T47D (cell line): Measurements from ENCODE around the gene ADM.

ENCODE experiments used
- DNase-seq, 2 experiments: peaks; one replicate each; pipeline versions ENCODE4 v3.0.0 to v3.0.0-alpha.2; 2011 to 2012; ENCODE audit warnings: low read depth in 1 of 2, low spot score in 1 of 2
- JUND ChIP-seq: IDR thresholded peaks from 2 replicates; pipeline ENCODE4 v1.6.1; 2012; ENCODE audit warnings: low read depth
- in situ Hi-C: cut with HindIII; loops from 2 replicates; pipeline ENCODE4 v1.10.0; 2016; ENCODE audit warnings: low sequenced_read_pairs, low pct_unique_long_range_greater_than_20kb

The ADM gene

DNA sequence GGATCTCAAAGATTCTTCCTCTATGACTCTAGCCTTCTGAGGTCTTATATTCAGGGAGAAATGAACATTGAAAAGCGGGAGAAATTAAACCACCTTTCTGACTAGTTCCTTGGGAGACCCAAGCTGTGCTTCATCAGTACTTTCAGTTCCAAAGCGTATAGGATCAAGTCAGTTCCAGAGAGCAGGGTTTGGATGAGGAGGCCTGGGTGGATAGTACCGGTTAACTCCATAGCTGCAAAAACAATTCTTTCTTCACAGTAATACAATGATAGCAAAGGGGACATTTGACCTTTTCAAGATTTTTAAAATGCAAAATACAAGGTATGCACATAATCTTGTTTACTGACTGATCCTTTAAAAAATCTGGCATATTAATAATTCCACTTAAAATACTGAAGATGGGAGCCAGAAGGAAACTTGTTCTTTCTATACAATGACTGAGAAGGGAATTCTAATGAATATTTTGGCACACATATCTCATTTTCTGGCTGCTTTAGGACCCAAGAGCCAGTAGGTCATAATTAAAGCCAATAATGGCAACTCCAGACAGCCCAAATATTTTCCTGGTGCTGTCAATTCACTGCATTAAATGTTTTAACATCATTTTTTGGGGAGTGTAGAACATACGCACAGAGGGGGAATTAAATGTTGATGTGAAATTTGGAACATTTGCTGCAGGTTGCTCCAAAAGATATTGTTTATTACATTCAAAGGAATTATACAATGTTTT, 16.0 kb downstream of the ADM start:
- no peak for DNase-seq
- in situ Hi-C loops, result no loop called here
- no peak for TF ChIP-seq JUND

DNA sequence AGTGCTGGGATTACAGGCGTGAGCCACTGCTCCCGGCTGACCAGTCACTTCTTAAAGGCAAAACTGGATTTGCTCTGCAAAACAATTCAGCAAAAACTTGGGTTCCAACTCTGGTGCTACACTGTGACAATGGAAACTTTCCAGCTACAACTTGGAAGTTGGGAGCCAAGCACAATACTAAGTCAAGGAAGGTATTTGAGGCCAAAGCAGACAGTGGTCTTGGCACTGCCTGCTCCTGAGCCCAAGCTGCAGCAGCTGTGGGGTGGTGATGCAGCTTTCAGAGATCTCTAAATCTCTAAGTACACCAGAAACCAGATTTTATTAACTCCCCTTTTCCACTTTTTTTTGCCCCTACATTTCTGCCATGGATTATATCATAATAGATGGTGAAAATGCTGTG, 17.5 kb downstream of the ADM start:
- in situ Hi-C loops, result no loop called here
- DNase-seq, result no peak
- TF ChIP-seq JUND, result no peak

DNA sequence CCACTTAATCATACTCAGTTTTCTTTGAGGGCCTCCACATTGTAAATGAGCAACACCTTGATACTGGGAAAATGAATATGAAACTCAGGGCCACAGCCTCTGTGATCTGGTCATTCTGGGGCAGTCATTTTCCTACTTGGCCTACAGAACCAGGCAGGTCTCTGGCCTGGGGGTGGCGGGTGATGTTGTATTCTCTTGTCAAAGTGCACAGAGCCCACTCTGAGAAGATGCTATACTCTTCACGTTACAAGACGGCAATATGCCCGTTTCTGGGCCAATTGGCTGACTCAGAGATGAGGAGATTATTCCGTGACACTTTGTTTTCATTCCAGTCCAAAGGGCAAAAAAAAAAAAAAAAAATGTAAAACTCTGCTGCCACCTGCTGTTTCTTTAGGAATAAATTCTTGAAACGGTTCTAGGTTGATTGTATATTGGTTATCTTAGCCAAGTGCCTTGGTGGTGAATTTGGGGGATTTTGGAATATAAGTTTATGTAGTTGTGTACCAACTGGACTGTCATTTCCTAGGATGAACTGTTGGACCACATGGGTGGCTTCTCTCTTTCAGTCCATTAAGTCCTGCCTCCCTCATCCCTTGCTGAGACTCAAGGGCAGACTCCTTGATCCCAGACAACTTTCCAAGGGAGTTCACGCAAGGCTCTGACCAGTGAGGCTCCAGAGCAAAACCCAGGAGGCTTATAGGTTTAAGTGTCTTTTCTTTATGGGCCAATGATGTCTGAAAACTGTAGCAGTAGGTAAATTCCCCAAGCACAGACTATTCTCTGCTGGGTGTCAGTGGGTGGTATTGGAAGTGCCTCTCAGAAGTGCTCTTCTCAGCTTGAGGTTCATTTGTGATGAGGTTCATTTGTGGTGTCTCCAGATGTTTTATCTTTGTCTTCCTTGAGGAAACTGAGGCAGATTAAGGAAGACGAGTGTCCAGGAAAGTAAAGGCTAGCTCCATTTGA, 18.2 kb downstream of the ADM start:
- peak; percentile 21; the same call in 1 of the 2 replicates for TF ChIP-seq JUND
- DNase-seq, result peak; percentile 14 to 80
- in situ Hi-C loops, result no loop called here

DNA sequence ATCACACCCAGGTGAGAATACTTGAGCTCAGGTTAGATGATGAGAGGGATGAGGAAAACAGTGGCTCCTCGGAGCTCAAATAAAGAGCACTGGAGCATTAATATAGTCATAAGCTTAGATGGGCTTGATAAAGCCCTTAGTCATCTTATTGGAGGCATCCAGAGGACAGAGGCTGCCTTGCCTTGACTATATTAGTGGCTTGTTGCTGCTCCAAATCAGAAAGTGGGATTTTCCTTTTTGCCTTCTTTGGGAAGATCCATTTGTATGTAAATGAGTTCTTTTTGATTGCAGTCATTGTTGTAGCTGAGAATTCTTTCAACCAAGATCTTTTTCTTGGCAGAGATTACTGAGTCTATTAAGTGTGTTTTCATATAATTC, 18.9 kb downstream of the ADM start:
- in situ Hi-C loops, result no loop called here
- DNase-seq, result no peak
- TF ChIP-seq JUND, result no peak

DNA sequence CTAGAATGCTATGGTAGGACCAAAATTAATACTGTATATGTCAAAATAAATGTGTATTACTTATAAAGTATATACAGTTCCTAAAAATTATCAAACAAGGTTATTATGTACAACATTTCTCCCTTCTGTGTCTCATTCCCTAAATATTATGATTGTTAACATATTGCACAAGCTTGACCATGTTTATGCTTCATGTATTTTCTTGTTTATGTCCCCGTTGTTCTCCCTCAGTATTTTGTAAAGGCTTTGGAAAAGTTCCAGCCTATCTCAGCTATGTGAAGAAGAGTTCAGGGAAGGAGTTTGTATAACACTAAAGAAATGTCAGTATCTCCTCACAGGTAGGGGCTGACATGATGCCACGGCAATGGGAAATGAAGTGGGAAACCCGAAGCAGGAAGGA, 19.6 kb downstream of the ADM start:
- DNase-seq, result no peak
- no peak for TF ChIP-seq JUND
- in situ Hi-C loops, result no loop called here

DNA sequence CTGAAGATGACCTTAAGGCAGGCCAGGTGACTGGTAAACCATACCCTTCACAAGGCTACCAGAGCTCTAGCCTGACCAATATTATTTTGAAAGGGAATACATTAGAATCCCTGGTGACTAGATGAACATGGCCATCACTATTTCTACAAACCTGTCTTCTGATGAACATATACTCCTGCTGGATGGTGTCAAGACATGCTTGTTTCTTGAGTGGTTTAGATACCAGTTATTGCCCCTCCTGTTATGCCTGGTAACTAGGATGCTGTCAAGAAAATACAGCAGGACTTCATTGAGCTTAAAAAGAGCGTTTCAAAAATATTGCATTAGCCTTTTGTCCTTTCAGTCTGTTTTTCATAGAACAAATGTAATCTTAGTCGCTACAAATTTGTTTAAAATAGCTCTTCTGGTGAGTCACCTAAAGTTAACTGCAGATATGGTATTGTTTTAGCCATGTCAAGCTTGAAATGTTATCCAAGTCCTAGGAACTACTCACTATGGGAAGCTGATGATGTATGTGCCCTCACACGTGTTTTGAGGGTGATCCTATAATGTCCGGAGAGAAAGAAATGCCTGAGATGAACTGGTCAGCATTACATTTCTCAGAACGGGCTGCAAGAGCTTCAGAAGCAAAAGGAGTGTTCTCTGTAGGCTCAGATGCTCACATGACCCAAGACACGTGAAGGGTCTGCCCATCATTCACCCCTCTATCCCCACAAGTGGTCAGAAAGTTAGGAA, 20.6 kb downstream of the ADM start:
- in situ Hi-C loops, result no loop called here

DNA sequence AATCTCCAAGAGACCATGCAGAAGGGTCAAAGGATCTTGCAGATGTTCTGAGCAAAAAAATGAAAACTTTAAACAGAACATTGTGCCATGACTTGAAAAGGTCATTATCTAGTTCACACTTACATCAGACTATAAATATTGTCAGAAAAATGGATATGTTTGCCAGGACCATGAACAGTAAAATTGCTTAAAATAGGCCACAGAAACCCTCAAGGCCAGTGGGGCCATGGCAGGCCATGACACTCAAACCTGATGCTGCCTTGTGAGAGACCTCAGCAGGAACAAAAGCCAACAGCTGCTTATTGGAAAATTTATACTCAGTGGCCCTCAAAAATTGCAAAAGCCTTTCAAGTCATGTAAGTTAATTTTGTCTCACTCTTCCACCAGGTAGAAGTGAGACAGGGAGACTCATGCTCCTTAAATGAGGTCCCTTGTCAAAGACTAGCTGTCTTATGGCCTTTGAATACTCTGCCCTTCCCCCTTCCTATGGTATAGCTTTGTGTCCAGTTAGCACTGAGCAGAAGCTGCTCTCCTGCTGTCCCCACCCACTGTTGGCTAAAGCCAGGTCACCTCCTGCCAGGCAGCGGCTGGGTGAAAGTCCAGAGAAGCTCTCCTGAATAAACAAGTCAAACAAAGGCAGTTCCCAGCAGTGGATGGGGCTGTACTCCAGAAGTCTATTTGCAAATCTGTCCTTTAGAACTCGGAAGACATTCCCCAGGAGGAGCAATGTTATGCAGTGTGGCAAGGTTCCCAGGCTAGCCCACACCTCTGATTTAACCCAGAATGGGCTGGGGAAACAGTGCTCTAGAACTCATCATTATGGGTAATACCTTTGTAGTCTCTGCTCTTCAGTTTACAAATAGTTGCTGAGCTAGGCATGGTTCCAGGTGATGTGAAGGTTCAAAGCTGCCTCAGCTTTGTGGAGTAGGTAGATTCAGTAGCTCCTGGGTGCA, 21.4 kb downstream of the ADM start:
- no peak for TF ChIP-seq JUND
- in situ Hi-C loops, result no loop called here
- DNase-seq, result peak in 1 of 2 experiments; percentile 65

More for the DNA sequence above, 20.6 kb downstream of the ADM start:
- TF ChIP-seq JUND, result no peak
- DNase-seq, result no peak

DNA sequence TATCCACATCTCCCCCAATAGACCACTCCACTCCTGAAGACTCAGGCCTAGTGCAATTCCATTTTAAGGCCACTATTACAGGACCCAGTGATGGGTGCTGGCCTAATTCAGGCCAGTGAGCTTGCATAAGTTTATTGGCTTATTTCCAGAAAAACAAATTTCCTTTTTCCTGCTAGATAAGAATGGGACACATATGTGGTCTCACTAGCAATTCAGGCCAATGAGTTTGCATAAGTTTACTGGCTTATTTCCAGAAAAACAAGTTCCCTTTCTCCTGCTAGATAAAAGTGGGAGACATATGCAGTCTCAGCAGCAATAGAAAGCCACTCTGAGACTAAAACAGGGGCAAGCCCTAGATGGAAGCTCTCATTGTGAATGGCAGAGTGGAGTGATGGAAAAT, 22.4 kb downstream of the ADM start:
- in situ Hi-C loops, result no loop called here

DNA sequence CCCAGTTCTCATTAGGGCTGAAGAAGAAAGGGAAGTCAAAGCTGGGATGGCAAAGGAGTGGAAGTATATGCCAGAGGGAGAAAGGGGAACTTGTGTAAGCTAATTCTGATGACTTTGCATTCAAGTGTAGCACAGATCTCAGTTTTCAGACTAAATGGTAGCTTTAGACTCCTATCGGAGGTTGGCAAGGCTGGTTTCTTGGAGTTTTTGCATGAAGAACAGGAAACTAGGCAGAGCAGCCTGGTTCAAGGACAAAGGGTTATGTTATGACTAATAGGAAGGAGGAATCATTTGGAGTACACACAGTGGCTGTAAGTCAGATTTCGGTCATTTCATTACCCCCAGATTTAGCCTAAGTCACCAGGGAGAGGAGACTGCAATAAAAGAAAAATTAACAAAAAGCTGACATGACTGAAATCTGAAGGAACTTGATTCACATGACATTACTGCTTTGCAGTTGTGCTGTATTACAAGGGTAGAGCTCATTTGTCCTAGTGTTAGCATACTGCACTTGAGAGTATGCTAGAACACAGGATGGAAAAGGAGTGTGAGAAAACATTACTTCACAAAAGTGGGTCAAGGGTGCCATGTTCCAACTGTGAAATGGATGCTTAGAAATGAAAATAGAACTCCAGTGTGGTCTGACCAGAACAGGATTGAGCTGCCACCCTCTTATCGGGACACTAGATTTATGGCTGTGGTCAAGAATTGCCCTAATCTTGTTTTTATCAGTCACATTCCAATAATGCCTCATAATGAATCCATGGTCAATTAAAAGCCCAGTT, 23.6 kb downstream of the ADM start:
- no peak for TF ChIP-seq JUND
- no peak for DNase-seq
- in situ Hi-C loops, result no loop called here

More for the DNA sequence above, 22.4 kb downstream of the ADM start:
- TF ChIP-seq JUND, result no peak
- no peak for DNase-seq

DNA sequence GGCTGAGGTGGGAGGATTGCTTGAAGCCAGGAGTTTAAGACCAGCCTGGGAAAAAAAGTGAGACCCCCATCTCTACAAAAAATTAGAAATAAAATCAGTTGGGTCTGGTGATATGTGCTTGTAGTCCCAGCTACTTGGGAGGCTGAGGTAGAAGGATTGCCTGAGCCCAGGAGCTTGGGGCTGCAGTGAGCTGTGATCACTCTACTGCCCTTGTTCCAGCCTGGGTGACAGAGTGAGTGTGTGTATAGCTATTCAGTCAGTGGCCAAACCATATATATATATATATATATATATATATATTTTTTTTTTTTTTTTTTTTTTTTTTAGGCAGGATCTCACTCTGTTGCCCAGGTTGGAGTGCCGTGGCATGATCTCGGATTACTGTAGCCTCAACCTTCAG, 24.5 kb downstream of the ADM start:
- DNase-seq, result no peak
- in situ Hi-C loops, result no loop called here

DNA sequence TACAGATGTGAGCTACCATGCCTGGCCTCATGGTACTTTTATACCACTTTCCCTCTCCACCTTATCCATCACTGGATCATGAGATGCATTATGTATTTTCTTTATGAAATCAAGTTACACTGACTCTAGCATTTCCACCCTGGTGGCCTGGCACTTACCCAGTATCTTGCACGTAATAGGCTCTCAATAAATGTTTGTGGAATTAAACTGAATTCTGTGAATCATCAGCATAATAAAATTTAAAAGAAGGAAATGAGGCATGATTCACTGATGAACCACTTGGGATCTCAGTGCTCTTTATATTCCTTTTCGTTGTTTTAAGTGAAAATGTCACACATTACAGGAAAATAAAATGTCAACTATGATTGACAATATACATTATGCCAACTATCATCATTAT, 25.1 kb downstream of the ADM start:
- in situ Hi-C loops, result no loop called here
- no peak for TF ChIP-seq JUND
- no peak for DNase-seq

More for the DNA sequence above, 24.5 kb downstream of the ADM start:
- TF ChIP-seq JUND, result no peak
